K562 (cell line): ENCODE results near the gene CSAD. TPM values are rescaled to one million over a fixed set of nuclear protein-coding genes. Genes with fewer than 3 reads are reported as not detected.
A peak's percentile ranks its signal among the peaks of the same experiment; 100 is the strongest.

Experiments
- ATAC-seq: fragments of 200-7000 bp; cut with Tn5 transposase; 3 replicates; pipeline ENCODE4 v1.9.1; 2020; ENCODE audit warnings: moderate library complexity
- BruUV-seq: library from RNA; stranded (reverse); fragments of 400-500 nt; replicated peaks from 2 replicates; lab custom pipeline; 2021; lab: Mats Ljungman, UMichigan
- CTCF ChIA-PET: fragments of 300-600 bp; formaldehyde crosslinking; extraction: SDS; loops from one replicate; lab custom pipeline; 2021; ENCODE audit warnings: low intra/inter-chr PET ratio; lab: Yijun Ruan, JAX
- POLR2A ChIA-PET: fragments of 300-600, 350-650 bp; sonication (Branson Sonifier 250); formaldehyde crosslinking; extraction: SDS; loops from one replicate; lab custom pipeline; 2021; ENCODE audit warnings: antibody characterized with exemption, inconsistent platforms; lab: Yijun Ruan, JAX
- DNase-seq, 4 experiments: peaks; one replicate each; pipeline versions ENCODE4 v3.0.0 to v3.0.0-alpha.2; 2011 to 2018; ENCODE audit warnings: low spot score in 3 of 4, mixed read lengths in 3 of 4; ENCODE audit errors: extremely low read depth in 1 of 4
- FAIRE-seq: peaks from 2 replicates; lab custom pipeline; 2011; peaks lifted over from hg19 to GRCh38; lab: Jason Lieb, UNC
- H2AFZ ChIP-seq: 2 replicates; pipeline ENCODE4 v1.6.0; 2011; ENCODE audit warnings: low read depth, low read length, control low read depth, inconsistent platforms
- H3K27ac ChIP-seq: fragments of 200-600 bp; 3 replicates; pipeline ENCODE4 v1.8.0; 2011; ENCODE audit warnings: low read depth, mild to moderate bottlenecking, control low read depth, inconsistent platforms, low read length, moderate library complexity, mixed read lengths; ENCODE audit errors: extremely low read depth
- H3K27me3 ChIP-seq, 2 experiments: fragments of 300-600 bp in 1 of 2; 2 replicates in 1 of 2; 3 replicates in 1 of 2; pipeline versions ENCODE4 v1.6.0 to v1.8.0; 2011; ENCODE audit warnings: inconsistent platforms in 2 of 2, low read length in 2 of 2, mild to moderate bottlenecking in 1 of 2, mixed read lengths in 1 of 2, moderate library complexity in 1 of 2; ENCODE audit not compliant: control insufficient read depth in 2 of 2, insufficient read depth in 2 of 2
- H3K36me3 ChIP-seq: fragments of 300-600 bp; 3 replicates; pipeline ENCODE4 v1.8.0; 2011; ENCODE audit warnings: mild to moderate bottlenecking, low read length, inconsistent platforms; ENCODE audit not compliant: control insufficient read depth, insufficient read depth
- H3K4me1 ChIP-seq, 2 experiments: fragments of 200-600 bp in 1 of 2; replicated peaks in 1 of 2; 2 replicates in 1 of 2; 3 replicates in 1 of 2; pipeline versions ENCODE4 v1.5.1 to v1.8.0; 2011; ENCODE audit warnings: inconsistent platforms in 2 of 2, low read length in 2 of 2, mild to moderate bottlenecking in 1 of 2, mixed read lengths in 1 of 2, moderate library complexity in 1 of 2; ENCODE audit not compliant: control insufficient read depth in 2 of 2, insufficient read depth in 2 of 2
- H3K4me2 ChIP-seq: 2 replicates; pipeline ENCODE4 v1.6.1; 2011; ENCODE audit warnings: low read length, control low read depth, inconsistent platforms, mixed read lengths; ENCODE audit not compliant: insufficient read depth
- H3K4me3 ChIP-seq: fragments of 200-600 bp; sonication (generic), shearing (Covaris generic); 2 replicates; pipeline ENCODE4 v1.5.1; 2016; ENCODE audit warnings: control low read depth, inconsistent platforms
- H3K79me2 ChIP-seq: fragments of 200-600 bp; 3 replicates; pipeline ENCODE4 v1.8.0; 2011; ENCODE audit warnings: low read length, inconsistent platforms; ENCODE audit not compliant: control insufficient read depth, insufficient read depth
- H3K9ac ChIP-seq, 2 experiments: 2 replicates each; pipeline versions ENCODE4 v1.6.0 to v1.6.1; 2011; ENCODE audit warnings: low read depth in 2 of 2, low read length in 2 of 2, control low read depth in 1 of 2, inconsistent platforms in 1 of 2, mild to moderate bottlenecking in 1 of 2, mixed read lengths in 1 of 2; ENCODE audit not compliant: insufficient read depth in 1 of 2
- H3K9me1 ChIP-seq: one replicate; pipeline ENCODE4 v1.6.0; 2011; ENCODE audit warnings: inconsistent platforms, mild to moderate bottlenecking, low read length, moderate library complexity; ENCODE audit not compliant: control insufficient read depth, insufficient read depth
- H3K9me3 ChIP-seq: replicated peaks from 2 replicates; pipeline ENCODE4 v1.5.1; 2011; ENCODE audit warnings: low read depth, low read length, inconsistent platforms; ENCODE audit not compliant: control insufficient read depth, insufficient read depth
- H4K20me1 ChIP-seq: replicated peaks from 2 replicates; pipeline ENCODE4 v1.6.1; 2011; ENCODE audit warnings: low read length, inconsistent platforms, mixed read lengths; ENCODE audit not compliant: control insufficient read depth, insufficient read depth
- ARID1B ChIP-seq: fragments of 450-650 bp; IDR thresholded peaks from 2 replicates; pipeline ENCODE4 v1.6.1; 2016; ENCODE audit warnings: antibody characterized with exemption, mild to moderate bottlenecking, inconsistent platforms
- CBFA2T2 ChIP-seq: fragments of 450-650 bp; conservative IDR thresholded peaks from 2 replicates; pipeline ENCODE4 v1.6.1; 2017; ENCODE audit warnings: mild to moderate bottlenecking
- CBFA2T3 ChIP-seq: fragments of 450-650 bp; IDR thresholded peaks from 2 replicates; pipeline ENCODE4 v1.6.1; 2017
- CHD2 ChIP-seq: IDR thresholded peaks from 2 replicates; pipeline ENCODE4 v1.6.1; 2011; ENCODE audit warnings: low read depth, low read length
- DPF2 ChIP-seq: fragments of 450-650 bp; IDR thresholded peaks from 2 replicates; pipeline ENCODE4 v1.6.1; 2016
- EHMT2 ChIP-seq: fragments of 450-650 bp; IDR thresholded peaks from 2 replicates; pipeline ENCODE4 v1.6.1; 2018; ENCODE audit warnings: antibody characterized with exemption
- FOXM1 ChIP-seq, 2 experiments: fragments of 450-650 bp in 1 of 2; sonication (generic) in 1 of 2; formaldehyde crosslinking in 1 of 2; IDR thresholded peaks; 2 replicates each; pipeline versions ENCODE4 v1.6.1 to v1.9.0; 2017 to 2022; ENCODE audit warnings: low read depth in 2 of 2, mild to moderate bottlenecking in 2 of 2, missing genetic modification reagents in 1 of 2, moderate library complexity in 1 of 2
- HDAC2 ChIP-seq: fragments of 450-650 bp; IDR thresholded peaks from 2 replicates; pipeline ENCODE4 v1.6.1; 2016; ENCODE audit warnings: mild to moderate bottlenecking
- HDGF ChIP-seq: fragments of 450-650 bp; IDR thresholded peaks from 2 replicates; pipeline ENCODE4 v1.6.1; 2016
- KDM1A ChIP-seq, 2 experiments: fragments of 450-650 bp; IDR thresholded peaks; 2 replicates each; pipeline ENCODE4 v1.6.1; 2016; ENCODE audit warnings: mild to moderate bottlenecking in 2 of 2
- LEF1 ChIP-seq: fragments of 450-650 bp; IDR thresholded peaks from 2 replicates; pipeline ENCODE4 v1.6.1; 2016; ENCODE audit warnings: mild to moderate bottlenecking
- MLLT1 ChIP-seq, 2 experiments: fragments of 450-650 bp; IDR thresholded peaks; 2 replicates each; pipeline ENCODE4 v1.6.1; 2016
- MTA2 ChIP-seq: fragments of 450-650 bp; IDR thresholded peaks from 2 replicates; pipeline ENCODE4 v1.6.1; 2016; ENCODE audit warnings: low read depth
- NCOA1 ChIP-seq: fragments of 450-650 bp; IDR thresholded peaks from 2 replicates; pipeline ENCODE4 v1.6.1; 2016; ENCODE audit warnings: low read depth
- NCOR1 ChIP-seq: fragments of 450-650 bp; IDR thresholded peaks from 2 replicates; pipeline ENCODE4 v1.6.1; 2016; ENCODE audit warnings: mild to moderate bottlenecking, moderate library complexity
- RFX7 ChIP-seq: fragments of 250-450 bp; sonication (Bioruptor Pico); IDR thresholded peaks from 2 replicates; pipeline ENCODE4 v1.5.1; 2021; ENCODE audit warnings: mild to moderate bottlenecking
- SMARCA4 ChIP-seq: fragments of 450-650 bp; IDR thresholded peaks from 2 replicates; pipeline ENCODE4 v1.6.1; 2016
- STAT5B ChIP-seq: fragments of 250-450 bp; sonication (Bioruptor Pico); IDR thresholded peaks from 2 replicates; pipeline ENCODE4 v1.8.0; 2021; ENCODE audit warnings: mild to moderate bottlenecking, inconsistent platforms
- TAL1 ChIP-seq: fragments of 450-650 bp; IDR thresholded peaks from 2 replicates; pipeline ENCODE4 v1.6.1; 2016; ENCODE audit warnings: mild to moderate bottlenecking
- TEAD1 ChIP-seq, 2 experiments: fragments of 450-650 bp in 1 of 2; sonication (generic) in 1 of 2; formaldehyde crosslinking; IDR thresholded peaks; 2 replicates each; pipeline versions ENCODE4 v1.4.0 to v1.8.0; 2020 to 2022; ENCODE audit warnings: mild to moderate bottlenecking in 2 of 2, missing genetic modification reagents in 1 of 2
- TEAD4 ChIP-seq, 2 experiments: sonication (generic) in 1 of 2; formaldehyde crosslinking in 1 of 2; IDR thresholded peaks; 2 replicates each; pipeline versions ENCODE4 v1.6.1 to v1.8.0; 2012 to 2022; ENCODE audit warnings: borderline replicate concordance in 1 of 2, inconsistent platforms in 1 of 2, low read length in 1 of 2, mild to moderate bottlenecking in 1 of 2, missing genetic modification reagents in 1 of 2
- YY1 ChIP-seq, 3 experiments: IDR thresholded peaks; 2 replicates each; pipeline ENCODE4 v1.6.1; 2011; ENCODE audit warnings: low read length in 2 of 3, mild to moderate bottlenecking in 2 of 3, moderate library complexity in 2 of 3, borderline replicate concordance in 1 of 3, control low read depth in 1 of 3, low read depth in 1 of 3; ENCODE audit not compliant: insufficient read depth in 3 of 3, insufficient replicate concordance in 2 of 3, control insufficient read depth in 1 of 3, insufficient read length in 1 of 3; ENCODE audit errors: extremely low read depth in 1 of 3
- WGBS: fragments of 100-300 bp; shearing (Covaris generic); methylation state at CpG from one replicate; pipeline ENCODE4 v1.1.6; 2016; ENCODE audit warnings: low coverage, mixed read lengths; ENCODE audit not compliant: insufficient coverage; ENCODE audit errors: missing lambda C conversion rate; 5-methylcytosine and 5-hydroxymethylcytosine counted together
- in situ Hi-C: fragments of 300-500 bp; cut with MboI; formaldehyde crosslinking; loops from 4 replicates; pipeline ENCODE4 v1.15.0; 2018; ENCODE audit warnings: inconsistent platforms, mixed read lengths
- intact Hi-C: fragments of 100-400 bp; cut with micrococcal nuclease; formaldehyde crosslinking; loops from 2 replicates; pipeline ENCODE4 v1.14.2; 2022
- polyA plus RNA-seq, 8 experiments: library from polyadenylated mRNA; depleted of rRNA in 4 of 8; stranded (reverse) in 5 of 8; unstranded in 3 of 8; fragments of >200 nt; fragmentation: Nextera tagmentation in 2 of 8; fragmentation: Illumina TruSeq in 1 of 8; extraction: Ambion mirVana in 2 of 8; extraction: Trizol in 1 of 8; gene quantifications; 2 replicates each; pipeline versions ENCODE4 v1.2.1 to v1.2.3, GENCODE V29; 2011 to 2014; ENCODE audit warnings: inconsistent platforms in 1 of 8, missing spikeins in 1 of 8
- total RNA-seq, 7 experiments: library from RNA; depleted of rRNA in 6 of 7; stranded (reverse); fragments of >200 nt in 6 of 7; fragmentation: Illumina TruSeq in 2 of 7; extraction: Trizol in 2 of 7; gene quantifications; 2 replicates each; pipeline versions ENCODE4 v1.2.1 to v1.2.3, GENCODE V29; 2011 to 2021; ENCODE audit warnings: low replicate concordance in 1 of 7

Gene CSAD
- total and polyA plus RNA-seq, 9 of the 15 experiments (the other 6 are each of a cell fraction or from before 2014, with no cell fraction given) = 1.8 to 19.6 (median 8.1) TPM

GRCh38 chr12:53201639-53202038 lies 20.9 kb upstream of the CSAD start (continued):
- no peak for TF ChIP-seq YY1 (IDR thresholded peaks at IDR 0.05; ENCODE audit: borderline replicate concordance in 1 of 3, control insufficient read depth in 1 of 3, extremely low read depth in 1 of 3, insufficient read depth in 3 of 3, insufficient read length in 1 of 3, insufficient replicate concordance in 2 of 3, low read depth in 1 of 3, low read length in 2 of 3)

- POLR2A ChIA-PET = interaction anchor here (0.7 to 3.1 kb wide), 5 partner anchors 9 to 147 kb away, joined by 4 to 11 read pairs (median 4); no protein-coding TSS in a partner anchor
- H3K79me2 ChIP-seq = no peaks in the 10 kb centered on the region
- in situ Hi-C loops = loop anchor here (10.0 kb wide), 1 partner anchor 136 kb away; no protein-coding TSS in a partner anchor
- no peaks in the 10 kb centered on the region for H3K36me3 ChIP-seq
- CTCF ChIA-PET = interaction anchor here (0.6 kb wide), 1 partner anchor 169 kb away, joined by 3 read pairs; no protein-coding TSS in a partner anchor
- H4K20me1 ChIP-seq = no peaks in the 10 kb centered on the region
- H3K4me3 ChIP-seq = no peak overlapping the region
- H3K9me3 ChIP-seq = no peaks in the 10 kb centered on the region
- ATAC-seq (peak; percentile 68), FAIRE-seq (peak; percentile 70), DNase-seq (peak in 2 of 4 experiments; percentile 65 to 66)
- peak overlapping the region; percentile 66 for H2AFZ ChIP-seq
- peak overlapping the region; percentile 38 to 74; a peak in 3 of 4 replicates for H3K9ac ChIP-seq
- H3K27ac ChIP-seq = peak overlapping the region; percentile 60
- H3K27me3 ChIP-seq = no peaks in the 10 kb centered on the region
- no peaks in the 10 kb centered on the region for H3K9me1 ChIP-seq
- intact Hi-C loops = no loop called here
- H3K4me1 ChIP-seq = peaks cover 26 to 31% of the 10 kb centered on the region in 2 experiments; a peak in 4 of 5 replicates
- no TSS peak for BruUV-seq
- peak overlapping the region; percentile 47 for H3K4me2 ChIP-seq
- WGBS = 0% methylated on average over 1 of the region's 1 CpG
- 0 out of 2 replicates have a peak, but pooled peaks have one; percentile 16 for TF ChIP-seq LEF1
- 0 out of 2 replicates have a peak, but pooled peaks have one; percentile 22 for TF ChIP-seq FOXM1 (IDR thresholded peaks at IDR 0.05; ENCODE audit: low read depth)
- no peak for TF ChIP-seq FOXM1 (CRISPR knock-in tag; IDR thresholded peaks at IDR 0.05; ENCODE audit: low read depth)
- TF ChIP-seq MLLT1 (IDR thresholded peaks at IDR 0.05) = peak in 1 of 2 experiments; percentile 91; a peak in 2 of 4 replicates
- TF ChIP-seq KDM1A (IDR thresholded peaks at IDR 0.05) = peak; percentile 37 to 47; a peak in 2 of 4 replicates
- peak; percentile 87 for TF ChIP-seq CBFA2T3
- peak; percentile 74 for TF ChIP-seq CBFA2T2
- 0 out of 2 replicates have a peak, but pooled peaks have one; percentile 9 for TF ChIP-seq NCOA1
- peak; percentile 87 for TF ChIP-seq ARID1B
- peak; percentile 85 for TF ChIP-seq TEAD4 (IDR thresholded peaks at IDR 0.05; ENCODE audit: low read length)
- no peak for TF ChIP-seq TEAD4 (CRISPR knock-in tag; IDR thresholded peaks at IDR 0.05; ENCODE audit: borderline replicate concordance)
- peak; percentile 23; the same call in 1 of the 2 replicates for TF ChIP-seq EHMT2
- TF ChIP-seq HDAC2 = peak; percentile 28; the same call in 1 of the 2 replicates
- TF ChIP-seq RFX7 (CRISPR knock-in tag) = no peak
- peak; percentile 70 for TF ChIP-seq NCOR1
- TF ChIP-seq TEAD1 (CRISPR knock-in tag; IDR thresholded peaks at IDR 0.05) = peak in 1 of 2 experiments; percentile 40; a peak in 1 of 4 replicates
- no peak for TF ChIP-seq STAT5B
- TF ChIP-seq TAL1 = peak; percentile 79
- no peak for TF ChIP-seq CHD2
- TF ChIP-seq SMARCA4 = peak; percentile 77
- TF ChIP-seq HDGF = 0 out of 2 replicates have a peak, but pooled peaks have one; percentile 34
- TF ChIP-seq DPF2 = peak; percentile 85
- TF ChIP-seq MTA2 = peak; percentile 70
These were observed 20.4 kb upstream of the CSAD start for GRCh38 chr12:53201177-53201541.
